Measurements from ENCODE around the gene SDE2.
"Not testable (repeated sequence)": the region's sequence is repeated elsewhere in the genome, so short reads cannot be mapped to it uniquely, and the experiment has no call there.

The SDE2 gene

GRCh38 chr1:225940385-225941151 is 58.6 kb downstream of the SDE2 start:
- no peak for DNase-seq

GRCh38 chr1:225939939-225940310 is 59.2 kb downstream of the SDE2 start:
- DNase-seq, result not testable (repeated sequence)

GRCh38 chr1:225939097-225939938 is 59.8 kb downstream of the SDE2 start:
- DNase-seq, result not testable (repeated sequence)

GRCh38 chr1:225937048-225937968 is 61.8 kb downstream of the SDE2 start:
- no peak for DNase-seq

- DNase-seq, result no peak
These were observed 62.6 kb downstream of the SDE2 start for GRCh38 chr1:225936523-225936922.

- not testable (repeated sequence) for DNase-seq
These were observed 63.1 kb downstream of the SDE2 start for GRCh38 chr1:225936086-225936485.

GRCh38 chr1:225934711-225935110 is 64.4 kb downstream of the SDE2 start:
- DNase-seq, result no peak

- DNase-seq, result no peak
These were observed 66.1 kb downstream of the SDE2 start for GRCh38 chr1:225933072-225933471.
